Measurements from ENCODE around the gene TRIM63. TPM values are rescaled to one million over a fixed set of nuclear protein-coding genes. Genes with fewer than 3 reads are reported as not detected.

The TRIM63 gene
- total RNA-seq, 1 experiment from 2014 or later = not detected

- no peak for DNase-seq
- no peak overlapping the region for H2BK120ac ChIP-seq (ENCODE audit: low read depth, low read length, poor library complexity, severe bottlenecking)
- no CpG with 5 or more reads among the region's 2 CpGs for WGBS (ENCODE audit: extremely low coverage, insufficient read length, low lambda C conversion rate)
- H3K4me1 ChIP-seq (ENCODE audit: insufficient read depth, low read length) = no peaks in the 10 kb centered on the region; the same call in 1 of the 2 replicates
- no peaks in the 10 kb centered on the region for H3K9me3 ChIP-seq (ENCODE audit: control insufficient read depth, low read depth, low read length)
- no peaks in the 10 kb centered on the region for H3K23me2 ChIP-seq (ENCODE audit: insufficient read length, low read depth, low read length, poor library complexity, severe bottlenecking)
- H2BK5ac ChIP-seq (ENCODE audit: insufficient read length, low read length) = no peak overlapping the region
- no peak overlapping the region for H3K14ac ChIP-seq (ENCODE audit: insufficient read depth, low read length)
- no peak overlapping the region for H2AK5ac ChIP-seq (ENCODE audit: insufficient read length, low read length)
- H3K27ac ChIP-seq (ENCODE audit: insufficient read length, low read depth, low read length) = no peak overlapping the region
- H3K4me1 Mint-ChIP-seq = peaks cover 20 to 36% of the 10 kb centered on the region in 2 experiments
- H3K79me1 ChIP-seq (ENCODE audit: insufficient read depth, low read depth, low read length, poor library complexity, severe bottlenecking) = no peaks in the 10 kb centered on the region
- H3K27me3 Mint-ChIP-seq (ENCODE audit: low read depth) = peaks cover 5% of the 10 kb centered on the region
- no peak overlapping the region for H4K91ac ChIP-seq (ENCODE audit: insufficient read length, low read depth, low read length)
- no peaks in the 10 kb centered on the region for H3K36me3 Mint-ChIP-seq (ENCODE audit: insufficient read depth in 1 of 3, low read depth in 3 of 3)
- H2BK15ac ChIP-seq (ENCODE audit: low read depth, low read length) = no peak overlapping the region
- H2BK12ac ChIP-seq (ENCODE audit: insufficient read length, low read depth, low read length) = no peak overlapping the region
- no peak overlapping the region for H2AFZ ChIP-seq (ENCODE audit: low read length)
- H3K9ac ChIP-seq (ENCODE audit: extremely low read depth, insufficient read length, low read length) = no peak overlapping the region
- H3K23ac ChIP-seq (ENCODE audit: insufficient read length, low read depth, low read length) = no peak overlapping the region
- H3K4ac ChIP-seq (ENCODE audit: low read depth, low read length) = no peak overlapping the region
- no peak overlapping the region for H4K8ac ChIP-seq (replicated peaks; ENCODE audit: insufficient read length, low read depth, low read length)
- no peaks in the 10 kb centered on the region for H3K79me2 ChIP-seq (ENCODE audit: insufficient read depth, low read length)
- H3K4me3 Mint-ChIP-seq = no peak overlapping the region
- no peak overlapping the region for H3T11ph ChIP-seq (ENCODE audit: low read length)
- no peak overlapping the region for H3K27ac Mint-ChIP-seq
- no peak overlapping the region for H3K4me2 ChIP-seq (ENCODE audit: insufficient read depth, insufficient read length, low read length)
- no peak overlapping the region for H3K18ac ChIP-seq (ENCODE audit: insufficient read length, low read depth, low read length)
- no peak for TF ChIP-seq CTCF (conservative IDR thresholded peaks at IDR 0.05)
- H3K27me3 ChIP-seq (ENCODE audit: insufficient read depth, low read length) = no peaks in the 10 kb centered on the region
- no peak overlapping the region for H4K5ac ChIP-seq (ENCODE audit: insufficient read length, low read depth, low read length)
- no peak overlapping the region for H3K56ac ChIP-seq (ENCODE audit: insufficient read length, low read depth, low read length)
- H4K20me1 ChIP-seq (ENCODE audit: control insufficient read depth, insufficient read depth, insufficient read length) = no peaks in the 10 kb centered on the region
- no peaks in the 10 kb centered on the region for H3K9me3 Mint-ChIP-seq
- H2BK20ac ChIP-seq (ENCODE audit: low read depth, low read length, poor library complexity, severe bottlenecking) = no peak overlapping the region
Measured at GRCh38 chr1:26014179-26014578, 53.3 kb downstream of the TRIM63 start.
